Fibroblast of skin of right quadriceps (primary cell): ENCODE measurements around the gene RASSF7.

ENCODE experiments used
- DNase-seq: peaks from one replicate; pipeline ENCODE4 v3.0.0-alpha.2; 2013

Gene RASSF7

GRCh38 chr11:612201-612960 is 51.6 kb downstream of the RASSF7 start:
- DNase-seq = no peak

GRCh38 chr11:612961-613300 is 52.2 kb downstream of the RASSF7 start:
- no peak for DNase-seq

- DNase-seq = peak; percentile 41
Measured at GRCh38 chr11:613369-613968, 52.7 kb downstream of the RASSF7 start.
